Mesenteric fat pad (tissue), 1 donor: ENCODE data around the gene PRDM16. TPM values are rescaled to one million over a fixed set of nuclear protein-coding genes. Genes with fewer than 3 reads are reported as not detected.
"Not testable (repeated sequence)": the region's sequence is repeated elsewhere in the genome, so short reads cannot be mapped to it uniquely, and the experiment has no call there.

Experiments used
- DNase-seq: peaks from one replicate; pipeline ENCODE4 v3.0.0-alpha.2; 2020; ENCODE audit warnings: low spot score
- total RNA-seq: library from RNA; stranded (reverse); fragmentation: NEBNext Ultra II Directional; extraction: Animal tissue kit (Norgen Biotek cat#: 25700); gene quantifications from one replicate; pipeline ENCODE4 v1.2.1, GENCODE V29; 2021
- donor health status: DM: yes; HTN: yes; CAD: no.

PRDM16 gene
- total RNA-seq, 1 donor from 2014 or later, result 3.9 TPM

DNA sequence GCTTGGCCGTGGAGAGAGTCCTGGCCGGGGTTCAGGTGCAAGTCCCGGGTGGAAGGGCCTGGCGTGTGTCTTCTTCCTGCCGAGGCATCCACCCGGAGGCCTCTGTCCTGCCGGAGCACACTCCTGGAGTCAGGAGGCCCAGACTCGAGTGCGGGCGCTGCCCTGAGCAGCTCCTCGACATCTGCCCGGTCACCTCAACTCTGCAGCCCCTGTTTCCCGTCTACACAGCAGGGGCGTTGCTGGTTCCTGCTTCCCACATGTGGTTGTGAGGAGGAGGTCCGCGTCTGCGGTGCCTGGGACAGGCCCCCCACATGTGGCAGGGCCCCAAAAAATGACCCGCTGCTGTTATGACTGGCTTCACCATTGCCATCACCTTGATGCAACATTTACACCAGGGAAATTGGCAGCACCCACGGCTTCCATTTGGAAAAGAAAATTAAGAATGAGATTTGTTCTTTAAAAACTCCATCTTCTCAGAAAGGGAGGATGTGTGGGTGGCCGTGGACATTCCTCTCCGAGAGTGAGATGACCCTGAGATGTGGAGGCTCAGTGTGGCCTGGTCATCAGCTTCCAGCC is 169.8 kb downstream of the PRDM16 start:
- DNase-seq, result no peak

DNA sequence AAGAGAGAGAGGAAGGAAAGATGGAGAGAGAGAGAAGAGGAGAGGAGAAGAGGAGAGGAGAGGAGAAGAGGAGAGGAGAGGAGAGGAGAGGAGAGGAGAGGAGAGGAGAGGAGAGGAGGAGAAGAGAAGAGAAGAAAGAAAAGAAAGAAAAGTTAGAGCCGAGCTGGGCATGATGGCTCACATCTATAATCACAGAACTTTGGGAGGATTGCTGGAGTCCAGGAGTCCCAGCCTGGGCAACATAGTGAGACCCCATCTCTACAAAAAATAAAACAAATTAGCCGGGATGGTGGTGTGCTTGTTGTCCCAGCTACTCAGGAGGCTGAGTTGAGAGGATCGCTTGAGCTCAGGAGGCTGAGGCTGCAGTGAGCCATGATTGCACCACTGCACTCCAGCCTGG is 171.0 kb downstream of the PRDM16 start:
- not testable (repeated sequence) for DNase-seq

DNA sequence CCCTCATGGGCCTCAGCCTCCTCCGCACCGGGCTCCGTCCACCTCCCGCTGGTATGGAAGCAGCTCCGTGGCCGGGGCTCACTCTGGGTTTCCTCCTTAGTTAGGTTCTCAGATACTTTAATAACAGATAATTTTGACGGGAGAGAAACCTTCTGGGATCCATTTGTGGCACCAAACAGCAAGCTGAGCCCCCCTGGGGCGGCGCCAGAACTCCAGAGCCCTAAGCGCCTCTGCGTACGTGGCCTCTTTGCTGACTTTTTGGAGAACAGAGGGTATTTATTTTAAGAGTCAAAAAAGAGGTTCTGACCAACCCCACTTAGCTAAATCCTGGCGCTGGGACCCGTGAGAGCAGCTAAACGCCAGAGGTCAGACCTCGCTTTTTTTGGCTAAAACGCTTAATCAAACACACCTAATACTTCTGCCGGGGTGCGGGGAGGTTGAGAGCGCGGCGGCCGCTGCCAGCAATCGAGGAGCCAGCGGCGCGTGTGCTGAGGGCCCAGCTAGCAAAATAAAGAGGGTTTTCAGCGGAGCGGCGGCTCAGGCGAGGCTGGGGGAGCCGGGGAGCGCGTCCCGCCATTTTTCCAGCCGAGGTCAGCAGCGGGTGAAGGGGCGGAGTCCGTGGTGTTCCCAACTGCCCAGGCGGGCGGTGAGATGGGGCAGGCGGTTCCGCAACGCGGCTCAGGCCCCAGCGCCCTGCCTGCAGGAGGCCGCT is 171.7 kb downstream of the PRDM16 start:
- DNase-seq, result no peak

DNA sequence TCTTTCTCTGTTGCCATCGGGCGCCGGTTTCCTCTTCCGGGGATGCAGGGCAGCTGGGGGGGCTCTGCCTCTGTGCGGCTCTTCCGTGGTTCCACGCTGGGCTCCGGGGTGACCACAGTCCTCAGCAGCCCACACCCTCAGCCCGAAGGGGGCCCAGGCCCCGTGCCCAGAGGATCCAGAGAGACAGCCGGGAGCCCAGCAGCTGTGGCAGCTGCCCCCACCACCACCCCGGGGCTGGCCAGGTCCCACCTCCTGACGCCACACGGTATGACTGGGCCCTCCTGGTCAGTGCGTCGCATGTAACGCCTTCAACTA is 172.2 kb downstream of the PRDM16 start:
- no peak for DNase-seq

DNA sequence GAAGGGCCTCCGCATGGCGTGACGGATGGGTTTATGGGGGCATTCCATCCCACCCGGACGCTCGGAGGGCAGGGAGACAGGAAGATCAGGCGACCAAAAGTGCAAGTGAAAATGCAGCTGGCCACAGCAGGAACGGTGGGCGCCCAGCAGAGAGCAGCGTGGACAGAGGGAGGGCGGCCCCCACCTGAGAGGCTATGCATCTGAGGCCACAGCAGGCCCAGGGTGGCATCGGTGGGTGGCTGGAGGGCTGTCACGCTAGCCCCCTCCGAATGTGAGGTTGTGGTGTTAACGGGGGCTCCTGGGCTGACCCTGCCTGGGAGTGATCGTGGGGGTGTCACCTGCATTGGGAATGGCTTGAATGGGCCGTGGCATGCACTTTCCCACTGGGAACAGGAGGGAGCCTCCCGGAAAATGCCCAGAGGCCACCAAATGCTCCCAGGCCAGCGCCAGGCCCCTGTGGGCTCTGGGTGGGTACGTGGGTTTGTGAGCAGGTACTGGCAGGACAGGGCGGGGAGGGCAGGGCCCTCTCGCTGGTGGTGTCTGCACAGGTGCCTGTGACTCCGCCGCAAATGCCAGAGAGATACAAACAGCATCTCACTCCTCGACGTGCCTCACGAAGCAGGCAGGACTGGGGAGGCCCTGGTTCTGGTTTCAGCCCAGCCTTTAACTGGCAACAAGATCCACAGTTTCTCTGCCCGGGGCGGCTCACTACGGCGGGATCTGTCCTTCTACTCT is 172.8 kb downstream of the PRDM16 start:
- DNase-seq, result no peak

DNA sequence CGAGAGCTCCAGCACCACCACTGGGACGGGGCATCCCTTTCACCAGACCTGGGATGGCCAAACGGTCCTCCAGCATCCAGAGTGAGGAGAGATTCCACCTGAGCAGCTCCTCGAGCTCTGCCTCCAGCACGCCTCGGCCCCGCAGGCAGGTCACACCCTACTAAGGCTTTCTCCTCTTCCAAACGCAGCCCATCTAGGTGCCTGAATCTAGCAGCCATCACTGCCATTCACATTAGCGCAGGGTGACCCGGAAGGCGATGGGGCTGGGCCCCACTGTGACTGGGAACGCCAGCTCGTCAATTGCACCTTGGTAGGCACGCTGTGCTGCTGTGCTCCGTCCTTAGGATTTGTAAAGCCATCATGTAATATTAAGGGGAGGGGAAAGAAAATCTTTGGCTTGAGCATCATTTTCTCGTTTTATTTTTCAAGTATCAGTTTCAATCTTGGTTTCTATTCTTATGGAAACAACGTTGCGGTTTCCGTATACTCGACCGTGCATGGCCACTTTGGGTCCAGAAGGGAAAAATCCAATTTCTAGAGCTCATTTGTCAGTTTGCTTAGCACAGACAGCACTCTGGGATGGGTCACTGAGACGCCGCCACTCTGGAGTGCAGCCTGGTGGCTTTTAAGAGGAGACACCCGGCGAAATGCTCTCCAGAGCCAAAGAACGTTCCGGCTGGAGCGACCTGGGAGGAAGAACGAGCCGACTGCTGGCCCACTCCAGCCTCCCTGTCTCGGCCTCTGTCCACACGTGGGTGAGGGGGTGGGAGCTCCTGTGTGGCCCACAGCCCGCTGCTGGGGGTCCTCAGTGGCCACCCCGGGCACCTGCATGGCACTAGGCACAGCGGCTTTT is 173.6 kb downstream of the PRDM16 start:
- DNase-seq, result no peak

DNA sequence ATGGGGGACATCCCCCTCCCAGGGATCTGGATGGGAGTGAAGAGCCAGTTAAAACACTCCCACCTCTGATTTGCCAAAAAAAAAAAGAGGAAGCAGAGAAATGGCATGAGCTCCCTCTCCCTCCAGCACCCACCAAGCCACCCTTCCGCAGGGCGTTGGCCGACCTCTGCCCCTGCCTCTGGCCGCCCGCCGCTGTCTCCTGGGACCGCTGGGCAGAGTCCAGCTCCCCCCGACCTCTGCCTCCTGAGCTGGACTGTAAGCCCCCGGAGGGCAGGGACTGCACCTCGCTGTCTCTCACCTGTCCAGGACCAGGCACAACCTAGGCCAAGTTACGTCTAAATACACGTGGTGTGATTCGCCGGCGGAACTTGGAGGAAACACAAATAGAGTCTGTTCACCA is 174.3 kb downstream of the PRDM16 start:
- no peak for DNase-seq

DNA sequence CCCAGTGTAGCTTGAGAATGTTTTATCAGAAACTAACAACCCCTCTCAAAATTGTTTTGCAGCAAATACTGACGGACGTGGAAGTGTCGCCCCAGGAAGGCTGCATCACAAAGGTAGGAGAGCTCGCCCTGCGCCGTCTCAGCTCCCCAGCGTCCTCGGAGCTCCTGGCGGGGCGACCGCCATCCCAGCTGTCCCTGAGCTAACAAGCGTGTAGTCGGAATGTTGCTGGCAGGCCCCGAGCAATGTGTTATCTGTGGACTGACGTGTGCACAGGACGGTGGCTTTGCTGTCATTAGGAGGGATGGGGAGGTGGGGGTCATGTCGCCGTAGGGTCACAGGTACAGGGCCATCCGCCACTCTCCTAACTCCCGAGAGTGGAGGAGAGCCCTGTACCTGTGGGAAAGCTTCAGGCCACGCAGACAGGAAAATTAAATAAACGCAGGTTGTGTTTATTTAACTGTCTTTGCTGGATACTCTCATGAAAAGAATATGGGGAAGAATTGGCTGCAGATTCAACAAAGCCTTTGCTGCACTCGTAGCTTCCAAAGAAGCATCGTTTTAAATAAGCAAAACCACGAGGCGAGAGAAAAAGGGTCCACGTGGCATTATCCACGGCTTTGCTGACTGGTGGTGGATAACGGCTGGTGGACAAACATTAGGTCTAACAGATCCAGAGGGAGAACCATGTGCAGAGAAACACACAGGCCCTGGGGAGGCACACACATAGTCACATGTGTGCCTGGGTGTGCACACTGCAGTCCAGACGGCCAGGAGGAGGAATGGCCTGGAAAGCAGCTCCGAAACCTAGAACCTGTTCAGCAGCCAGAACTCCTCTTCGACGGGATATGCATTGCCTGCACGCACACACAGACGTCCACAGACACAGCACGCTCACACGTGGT is 175.3 kb downstream of the PRDM16 start:
- no peak for DNase-seq

DNA sequence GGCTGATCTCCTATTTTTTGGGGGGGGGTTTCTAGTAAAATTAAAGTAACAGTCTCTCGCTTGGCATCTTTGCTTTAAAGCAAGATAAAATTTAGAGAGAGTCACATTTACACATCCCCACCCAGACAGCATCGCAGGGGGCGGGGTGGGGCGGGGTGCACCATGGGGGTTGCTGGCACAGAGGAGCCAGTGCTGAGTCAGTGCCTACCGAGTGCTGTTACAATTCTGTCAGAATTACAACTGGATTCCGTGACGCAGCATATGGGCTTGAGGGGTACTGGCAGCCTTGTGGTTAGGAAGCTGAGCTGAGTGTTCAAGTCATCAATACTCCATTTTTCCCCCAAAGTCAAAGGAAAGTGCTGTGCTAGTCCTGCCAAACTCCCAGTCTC is 175.9 kb downstream of the PRDM16 start:
- no peak for DNase-seq

DNA sequence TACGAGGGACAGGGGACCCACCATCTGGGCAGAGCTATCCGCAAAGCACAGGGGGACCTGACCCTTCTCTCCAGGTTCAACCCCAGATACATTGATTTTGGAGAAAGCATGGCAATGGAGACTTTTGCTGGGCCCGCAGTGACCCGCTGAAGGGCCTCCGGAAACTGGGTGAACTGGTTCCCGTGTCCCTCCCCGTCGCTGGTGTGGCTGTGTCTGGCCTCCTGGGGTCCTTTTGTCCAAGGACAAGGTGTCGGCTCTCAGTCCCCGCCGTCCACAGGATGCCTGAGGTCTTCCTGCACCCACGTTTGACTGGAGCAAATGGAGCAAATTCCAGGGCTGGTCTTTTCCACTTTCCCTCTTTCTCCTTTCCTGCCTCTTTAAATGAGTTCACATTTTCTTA is 176.3 kb downstream of the PRDM16 start:
- no peak for DNase-seq

DNA sequence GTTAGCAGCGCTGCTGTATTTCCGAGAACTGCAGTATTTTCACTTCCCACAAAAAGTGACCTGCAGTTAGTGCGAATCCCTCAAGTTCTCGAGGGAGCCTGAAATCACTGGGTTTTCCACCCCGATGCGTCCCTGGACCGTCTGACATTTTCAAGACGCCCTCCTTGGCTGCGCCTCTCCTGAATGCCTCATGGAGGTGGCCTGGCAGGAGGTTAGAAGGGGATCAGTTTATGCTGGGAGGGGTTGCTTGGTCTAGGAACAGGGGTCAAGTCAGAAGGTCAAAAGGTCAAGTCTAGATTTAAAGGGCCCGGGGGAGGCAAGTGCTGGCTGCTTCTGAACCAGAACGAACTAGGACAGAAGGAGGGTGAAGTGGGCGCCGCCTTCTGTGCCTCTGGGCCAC is 176.8 kb downstream of the PRDM16 start:
- DNase-seq, result no peak

DNA sequence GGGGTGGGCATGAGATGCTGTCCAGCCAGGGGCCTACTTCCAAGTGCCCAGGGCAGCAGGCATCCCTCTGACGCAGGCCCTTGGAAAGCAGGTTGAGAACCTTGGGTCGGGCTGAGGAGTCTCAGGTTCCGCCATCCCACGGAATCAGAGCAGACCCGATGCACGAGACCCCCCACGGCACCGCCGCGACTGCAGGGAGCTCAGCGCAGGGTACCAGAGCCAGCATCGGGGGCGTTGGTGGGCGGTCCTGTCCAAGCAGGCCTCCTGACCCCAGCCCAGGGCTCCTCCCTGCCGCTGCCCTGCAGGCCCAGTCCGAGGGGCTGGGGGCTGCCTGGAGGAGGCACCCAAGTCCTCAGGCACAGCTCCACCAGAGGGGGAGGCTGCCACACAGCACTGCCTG is 177.2 kb downstream of the PRDM16 start:
- DNase-seq, result no peak

DNA sequence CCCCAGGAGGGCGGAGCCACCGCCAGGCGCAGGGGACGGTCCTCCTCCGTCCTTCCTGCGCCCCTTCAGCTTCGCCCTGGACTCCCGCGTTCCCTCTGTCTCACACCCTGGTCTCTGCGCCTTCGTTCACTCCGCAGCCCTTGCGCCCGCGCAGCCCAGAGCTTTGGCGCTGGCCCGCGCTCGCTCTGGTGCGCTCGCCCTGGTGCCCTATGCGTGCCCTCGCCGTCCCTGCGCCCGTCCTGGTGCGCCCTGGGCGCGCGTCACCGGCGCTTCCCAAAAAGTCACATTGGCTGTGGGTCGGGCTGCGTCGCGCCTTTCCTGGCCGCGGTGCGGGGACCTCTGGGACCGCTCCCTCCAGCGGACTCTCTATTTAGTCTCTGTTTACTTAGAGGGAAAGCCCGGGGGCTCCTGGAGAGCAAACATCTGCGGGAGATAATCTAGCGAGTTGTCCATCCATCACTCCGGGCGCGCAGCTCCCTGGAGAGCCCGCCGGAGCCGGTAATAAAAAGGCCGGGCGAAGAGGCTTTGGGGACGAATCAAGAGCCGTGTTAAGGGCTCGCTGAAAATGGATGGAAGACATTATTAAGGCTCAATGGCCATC is 178.6 kb downstream of the PRDM16 start:
- no peak for DNase-seq

DNA sequence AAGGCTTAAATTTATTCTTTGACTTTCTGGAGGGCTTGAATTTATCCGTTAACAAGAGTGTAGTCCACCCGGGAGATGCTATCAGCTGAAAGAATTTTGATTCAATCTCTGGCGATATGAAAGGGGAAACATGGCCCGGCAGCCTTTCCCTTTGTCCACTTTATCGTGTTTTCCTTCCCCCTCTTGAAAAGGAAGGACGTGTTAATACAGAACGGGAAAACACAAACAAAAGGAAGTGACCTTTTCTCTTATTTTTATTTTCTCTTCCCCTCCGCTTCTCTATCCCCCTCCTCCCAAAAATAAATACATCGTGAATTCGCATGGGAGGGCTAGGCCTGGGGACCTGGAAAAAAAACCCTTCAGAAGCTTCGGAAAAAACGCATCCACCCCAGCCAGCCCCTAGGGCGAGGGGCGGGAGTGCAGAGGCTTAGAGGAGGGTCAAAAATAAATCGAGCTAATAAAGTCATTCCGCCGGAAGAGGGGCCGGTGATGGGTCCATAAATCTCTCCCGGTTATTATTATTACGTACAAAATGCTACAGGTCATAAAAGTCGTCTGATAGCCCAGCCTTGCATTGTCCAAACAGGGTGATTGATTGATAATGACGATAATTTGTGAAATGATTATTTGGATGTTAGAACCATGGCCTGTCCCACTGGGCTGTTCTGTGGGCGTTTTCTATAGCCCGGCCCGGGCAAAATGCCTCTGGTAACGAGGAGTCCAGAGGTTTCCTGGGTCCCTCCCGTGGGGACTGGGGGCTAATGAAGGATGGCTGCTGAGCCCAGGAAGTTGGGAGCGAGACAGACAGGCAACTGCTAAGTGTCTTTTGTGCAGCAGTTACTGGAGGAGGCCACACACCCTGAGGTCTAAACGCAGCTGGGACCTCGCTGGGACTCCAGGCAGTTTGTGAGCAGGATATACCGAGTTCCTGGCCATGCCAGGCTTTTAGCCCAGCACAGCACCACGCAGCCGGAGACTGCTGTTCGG is 179.4 kb downstream of the PRDM16 start:
- no peak for DNase-seq

DNA sequence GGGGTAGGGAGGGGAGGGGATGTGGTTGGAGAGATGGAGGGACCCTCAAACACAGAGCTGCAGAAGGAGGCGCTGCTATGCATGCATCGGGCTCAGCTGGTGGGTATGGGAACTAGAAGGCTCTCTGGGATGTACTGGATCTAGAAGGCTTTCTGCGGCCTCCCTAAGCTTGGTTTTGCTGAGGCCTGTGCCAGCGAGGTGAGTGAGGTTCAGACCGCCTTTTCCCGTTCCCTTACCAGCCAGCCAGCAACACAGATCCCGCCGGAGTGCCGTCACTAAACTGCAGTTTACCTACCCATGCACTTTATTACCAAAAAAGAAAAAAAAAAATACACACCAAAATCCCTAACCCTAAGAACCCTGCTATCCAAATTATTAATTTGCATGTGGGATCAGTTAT is 180.2 kb downstream of the PRDM16 start:
- DNase-seq, result no peak

DNA sequence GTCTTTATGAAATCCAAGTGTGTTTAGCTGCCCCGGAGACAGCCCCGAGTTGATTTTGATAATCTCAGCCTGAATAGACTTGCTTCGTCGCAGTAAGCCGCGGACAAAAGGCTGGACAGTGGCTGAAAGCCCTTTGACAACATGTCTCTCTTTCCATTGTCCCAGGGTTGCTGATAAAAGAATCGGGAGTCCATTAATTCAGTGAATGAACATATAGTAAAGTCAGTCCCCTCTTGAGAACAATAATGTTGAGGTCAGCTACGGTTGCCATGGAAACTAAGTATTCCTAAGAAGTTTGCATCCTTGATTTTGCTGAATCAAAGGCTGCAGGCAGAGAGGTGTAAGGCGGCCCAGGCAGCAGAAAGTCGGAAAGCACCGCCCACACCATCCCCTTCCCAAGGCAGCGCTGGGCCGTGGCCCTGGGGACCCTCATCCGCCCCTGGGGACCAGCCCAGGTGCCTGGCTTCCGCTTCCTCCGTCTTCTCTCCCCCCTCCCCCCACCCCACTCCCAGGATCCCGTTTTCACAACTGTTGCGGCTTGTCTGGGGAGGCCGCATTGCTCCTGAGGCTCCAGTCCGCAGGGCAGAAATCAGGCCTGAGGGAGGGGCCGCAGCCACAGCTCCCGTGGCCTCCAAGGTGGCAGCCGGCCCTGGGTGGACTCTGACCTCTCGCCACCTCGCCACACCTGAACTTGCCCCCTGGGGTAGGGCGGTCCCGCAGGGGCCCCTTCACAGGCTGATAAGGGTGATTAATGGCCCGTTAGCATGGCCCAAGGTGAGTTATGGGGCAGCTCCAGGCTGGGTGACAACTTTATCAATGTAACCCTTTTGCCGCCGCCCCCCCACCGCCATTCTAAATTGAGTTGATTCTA is 180.9 kb downstream of the PRDM16 start:
- no peak for DNase-seq

DNA sequence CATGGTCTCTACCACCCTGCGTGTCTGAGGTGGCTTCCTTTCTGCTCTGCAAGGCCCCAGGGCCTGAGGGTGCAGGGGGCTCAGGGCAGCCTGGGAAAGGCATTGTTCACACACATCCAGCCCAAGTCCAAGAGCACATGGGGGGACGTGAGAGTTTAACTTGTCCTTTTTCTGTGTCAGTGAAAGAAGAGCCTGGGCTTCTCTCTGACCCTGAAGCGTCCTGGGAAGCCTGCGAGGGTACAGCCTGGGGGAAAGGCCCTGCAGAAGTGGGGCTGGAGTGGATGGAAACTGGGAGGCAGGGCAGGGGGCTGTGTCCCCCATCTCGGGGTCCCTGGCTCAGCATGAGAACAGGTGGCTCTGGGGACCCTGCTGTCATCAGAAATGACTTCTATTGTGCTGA is 181.6 kb downstream of the PRDM16 start:
- DNase-seq, result no peak

DNA sequence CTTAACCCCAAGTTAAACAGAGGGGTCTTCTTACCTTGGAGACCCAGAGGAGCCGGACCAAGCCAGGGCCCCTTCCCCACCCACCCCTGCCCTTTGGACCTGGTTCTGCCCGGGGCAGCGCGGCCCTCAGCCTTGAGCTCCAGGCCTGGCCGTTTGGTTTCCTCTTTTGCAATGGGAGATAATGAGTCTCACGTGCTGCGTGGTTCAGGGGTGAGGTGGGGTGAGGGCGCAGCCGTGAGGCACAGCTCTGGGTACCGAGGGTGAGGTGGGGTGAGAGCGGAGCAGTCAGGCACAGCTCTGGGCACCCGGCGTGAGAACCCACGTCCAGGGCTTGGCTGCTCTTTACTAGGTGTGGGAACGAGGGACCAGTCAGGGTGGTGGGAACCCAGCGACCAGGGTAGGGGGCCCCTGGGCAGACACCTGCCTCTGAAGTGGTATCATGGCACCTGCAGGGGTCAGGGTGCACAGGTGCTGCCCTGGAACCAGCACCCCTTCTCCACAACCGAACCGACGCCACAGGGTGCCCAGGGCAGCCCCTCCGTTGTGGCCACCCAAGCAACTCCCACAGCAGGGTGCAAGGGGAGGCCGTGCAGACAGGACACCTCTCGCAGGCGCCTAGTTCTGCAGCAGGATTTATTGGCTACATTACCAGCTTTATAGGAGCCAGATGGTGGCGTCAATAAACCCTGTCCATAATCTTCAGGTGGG is 182.2 kb downstream of the PRDM16 start:
- no peak for DNase-seq
